Fibroblast of lung (primary cell): Measurements from ENCODE around the gene DNAH17.

Experiments used
- EZH2 ChIP-seq: IDR thresholded peaks from 2 replicates; pipeline ENCODE4 v1.5.1; 2012; ENCODE audit warnings: low read length, control low read depth, mild to moderate bottlenecking; ENCODE audit errors: missing control alignments
- TF ChIP-seq, protein P1 (sequence below), 2 donors: IDR thresholded peaks in 1 of 2; conservative IDR thresholded peaks in 1 of 2; 1 replicate in 1 of 2; 2 replicates in 1 of 2; pipeline ENCODE4 v1.5.1; 2011 to 2012; ENCODE audit warnings: low read length in 2 of 2, control low read depth in 1 of 2, inconsistent platforms in 1 of 2, low read depth in 1 of 2, mild to moderate bottlenecking in 1 of 2

DNA sequence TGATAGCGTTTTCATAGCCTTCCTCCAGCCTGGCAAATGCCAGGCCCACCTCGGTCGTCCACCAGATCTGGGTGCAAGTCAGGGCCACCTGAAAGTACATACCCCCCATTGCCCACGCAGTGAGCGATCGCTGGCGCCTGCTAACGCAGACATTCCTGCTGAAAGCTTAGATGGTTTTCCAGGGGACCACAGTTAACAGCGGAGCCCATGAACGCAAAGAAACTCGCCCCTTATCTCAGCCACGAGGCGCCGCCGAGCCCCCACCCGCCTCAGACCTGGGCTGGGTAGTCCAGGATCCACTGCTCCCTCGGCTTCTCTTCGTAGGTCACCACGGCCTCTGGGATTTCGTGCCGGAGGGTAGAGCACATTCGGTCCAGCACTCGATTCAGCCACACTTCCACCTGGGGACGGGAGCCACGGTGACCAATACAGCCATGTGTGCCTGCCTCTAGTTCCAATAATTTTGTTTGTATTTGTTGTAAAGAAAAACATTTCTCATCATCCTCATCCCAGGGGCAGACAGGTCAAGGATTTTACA, 74.5 kb downstream of the DNAH17 start:
- TF ChIP-seq, protein P1, sequence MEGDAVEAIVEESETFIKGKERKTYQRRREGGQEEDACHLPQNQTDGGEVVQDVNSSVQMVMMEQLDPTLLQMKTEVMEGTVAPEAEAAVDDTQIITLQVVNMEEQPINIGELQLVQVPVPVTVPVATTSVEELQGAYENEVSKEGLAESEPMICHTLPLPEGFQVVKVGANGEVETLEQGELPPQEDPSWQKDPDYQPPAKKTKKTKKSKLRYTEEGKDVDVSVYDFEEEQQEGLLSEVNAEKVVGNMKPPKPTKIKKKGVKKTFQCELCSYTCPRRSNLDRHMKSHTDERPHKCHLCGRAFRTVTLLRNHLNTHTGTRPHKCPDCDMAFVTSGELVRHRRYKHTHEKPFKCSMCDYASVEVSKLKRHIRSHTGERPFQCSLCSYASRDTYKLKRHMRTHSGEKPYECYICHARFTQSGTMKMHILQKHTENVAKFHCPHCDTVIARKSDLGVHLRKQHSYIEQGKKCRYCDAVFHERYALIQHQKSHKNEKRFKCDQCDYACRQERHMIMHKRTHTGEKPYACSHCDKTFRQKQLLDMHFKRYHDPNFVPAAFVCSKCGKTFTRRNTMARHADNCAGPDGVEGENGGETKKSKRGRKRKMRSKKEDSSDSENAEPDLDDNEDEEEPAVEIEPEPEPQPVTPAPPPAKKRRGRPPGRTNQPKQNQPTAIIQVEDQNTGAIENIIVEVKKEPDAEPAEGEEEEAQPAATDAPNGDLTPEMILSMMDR (conservative IDR thresholded peaks at IDR 0.05 in 1 of 2, IDR thresholded peaks at IDR 0.05 in 1 of 2; ENCODE audit: low read depth in 1 of 2, low read length in 2 of 2): no peak
- no peak for TF ChIP-seq EZH2
